OCI-LY1 (cell line): ENCODE results near the gene INAVA.

Experiments used
- H2AFZ ChIP-seq: fragments of 200-600 bp; sonication (generic), shearing (Covaris generic); 2 replicates; pipeline ENCODE4 v1.6.0; 2014; ENCODE audit warnings: antibody characterized with exemption, mild to moderate bottlenecking, low read length
- H3F3A ChIP-seq: fragments of 200-600 bp; sonication (generic), shearing (Covaris generic); 2 replicates; pipeline ENCODE4 v1.6.0; 2014; ENCODE audit warnings: mild to moderate bottlenecking, antibody characterized with exemption, low read length, moderate library complexity; ENCODE audit not compliant: insufficient read depth
- H3K27ac ChIP-seq: fragments of 200-600 bp; sonication (generic); 2 replicates; pipeline ENCODE4 v1.5.1; 2014; ENCODE audit warnings: low read length, mixed run types, mild to moderate bottlenecking, low read depth; ENCODE audit not compliant: poor library complexity, severe bottlenecking
- H3K27me3 ChIP-seq: fragments of 200-600 bp; sonication (generic); 2 replicates; pipeline ENCODE4 v1.6.0; 2014; ENCODE audit warnings: antibody characterized with exemption, mild to moderate bottlenecking, low read length, moderate library complexity; ENCODE audit not compliant: insufficient read depth
- H3K36me3 ChIP-seq: fragments of 200-600 bp; sonication (generic); 2 replicates; pipeline ENCODE4 v1.6.1; 2014; ENCODE audit warnings: mild to moderate bottlenecking, antibody characterized with exemption, low read length, moderate library complexity, mixed read lengths; ENCODE audit not compliant: insufficient read depth
- H3K4me1 ChIP-seq: fragments of 200-600 bp; sonication (generic); 2 replicates; pipeline ENCODE4 v1.5.1; 2014; ENCODE audit warnings: mild to moderate bottlenecking, low read length, moderate library complexity; ENCODE audit not compliant: insufficient read depth, severe bottlenecking
- H3K4me2 ChIP-seq: fragments of 200-600 bp; sonication (generic), shearing (Covaris generic); 2 replicates; pipeline ENCODE4 v1.6.1; 2014; ENCODE audit warnings: low read length
- H3K4me3 ChIP-seq: fragments of 200-600 bp; sonication (generic); 2 replicates; pipeline ENCODE4 v1.5.1; 2014; ENCODE audit warnings: low read length, low read depth, mild to moderate bottlenecking, mixed read lengths; ENCODE audit not compliant: poor library complexity, severe bottlenecking
- H3K79me2 ChIP-seq: fragments of 200-600 bp; shearing (Covaris generic); 2 replicates; pipeline ENCODE4 v1.6.1; 2016; ENCODE audit warnings: mixed run types, low read length, mixed read lengths; ENCODE audit not compliant: insufficient read depth
- H3K9ac ChIP-seq: fragments of 200-600 bp; sonication (generic), shearing (Covaris generic); 2 replicates; pipeline ENCODE4 v1.6.1; 2014; ENCODE audit warnings: mild to moderate bottlenecking, low read length, mixed read lengths
- H3K9me2 ChIP-seq: fragments of 200-600 bp; sonication (generic), shearing (Covaris generic); 2 replicates; pipeline ENCODE4 v1.6.1; 2014; ENCODE audit warnings: low read depth, mild to moderate bottlenecking, low read length, mixed read lengths
- H3K9me3 ChIP-seq: fragments of 200-600 bp; shearing (Covaris generic); 2 replicates; pipeline ENCODE4 v1.6.1; 2014; ENCODE audit warnings: low read length, mixed read lengths
- H4K20me1 ChIP-seq: fragments of 200-600 bp; sonication (generic), shearing (Covaris generic); 2 replicates; pipeline ENCODE4 v1.6.0; 2016; ENCODE audit warnings: mild to moderate bottlenecking, low read length; ENCODE audit not compliant: insufficient read depth
- CTCF ChIP-seq: fragments of 200-600 bp; sonication (generic), shearing (Covaris generic); IDR thresholded peaks from 2 replicates; pipeline ENCODE4 v1.5.1; 2017; ENCODE audit warnings: mild to moderate bottlenecking, antibody characterized with exemption, low read length, moderate library complexity, mixed read lengths
- EZH2 ChIP-seq: fragments of 200-600 bp; sonication (generic), shearing (Covaris generic); IDR thresholded peaks from 2 replicates; pipeline ENCODE4 v1.8.0; 2017; ENCODE audit warnings: borderline replicate concordance, mixed run types, mild to moderate bottlenecking, antibody characterized with exemption, low read length, moderate library complexity, mixed read lengths

The INAVA gene

GRCh38 chr1:200921571-200922110 lies 26.9 kb downstream of the INAVA start:
- Histone ChIP-seq H4K20me1 (no peaks in the 10 kb centered on the region), H3K79me2 (no peaks in the 10 kb centered on the region), H3K9ac (no peak overlapping the region), H3K9me3 (no peaks in the 10 kb centered on the region), H3K4me3 (no peak overlapping the region), H3K36me3 (no peaks in the 10 kb centered on the region), H3F3A (no peaks in the 10 kb centered on the region), H2AFZ (no peak overlapping the region), H3K9me2 (no peaks in the 10 kb centered on the region), H3K27me3 (no peaks in the 10 kb centered on the region), H3K27ac (no peak overlapping the region), H3K4me1 (no peaks in the 10 kb centered on the region), H3K4me2 (no peak overlapping the region)
- TF ChIP-seq CTCF (no peak), EZH2 (no peak)

DNA sequence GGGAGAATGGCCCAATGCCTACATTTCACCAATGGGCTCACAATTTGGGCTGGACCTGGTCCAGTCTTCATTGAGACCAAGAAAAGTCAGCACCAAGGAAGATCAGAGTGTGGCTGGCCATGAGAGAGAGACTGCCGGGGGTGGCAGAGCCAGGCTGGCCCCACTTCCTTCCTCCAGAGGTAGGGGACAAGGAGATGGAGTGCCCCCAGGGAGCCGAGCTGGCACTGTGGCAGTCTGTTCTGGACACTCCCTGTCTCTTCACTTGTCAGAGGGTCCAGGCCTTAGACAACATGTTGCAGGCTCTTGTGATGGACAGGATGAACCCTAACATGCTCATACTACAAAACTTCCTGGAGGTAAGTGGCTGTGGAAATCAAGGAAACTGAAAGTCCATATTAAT lies 27.7 kb downstream of the INAVA start:
- no peaks in the 10 kb centered on the region for H3K9me3 ChIP-seq
- no peak overlapping the region for H3K9ac ChIP-seq
- no peaks in the 10 kb centered on the region for H3K27me3 ChIP-seq
- no peaks in the 10 kb centered on the region for H4K20me1 ChIP-seq
- no peak overlapping the region for H3K4me2 ChIP-seq
- no peak overlapping the region for H3K4me3 ChIP-seq
- no peak overlapping the region for H3K27ac ChIP-seq
- no peaks in the 10 kb centered on the region for H3F3A ChIP-seq
- TF ChIP-seq CTCF (no peak), EZH2 (no peak)
- no peak overlapping the region for H2AFZ ChIP-seq
- no peaks in the 10 kb centered on the region for H3K9me2 ChIP-seq
- no peaks in the 10 kb centered on the region for H3K4me1 ChIP-seq
- no peaks in the 10 kb centered on the region for H3K79me2 ChIP-seq
- no peaks in the 10 kb centered on the region for H3K36me3 ChIP-seq

- H3K9me3 ChIP-seq: no peaks in the 10 kb centered on the region
- H3F3A ChIP-seq: no peaks in the 10 kb centered on the region
- H3K4me1 ChIP-seq: no peaks in the 10 kb centered on the region
- no peak overlapping the region for H2AFZ ChIP-seq
- H4K20me1 ChIP-seq: no peaks in the 10 kb centered on the region
- no peak overlapping the region for H3K27ac ChIP-seq
- H3K79me2 ChIP-seq: no peaks in the 10 kb centered on the region
- H3K27me3 ChIP-seq: no peaks in the 10 kb centered on the region
- no peak for TF ChIP-seq CTCF
- no peak for TF ChIP-seq EZH2
- H3K9me2 ChIP-seq: no peaks in the 10 kb centered on the region
- no peak overlapping the region for H3K9ac ChIP-seq
- H3K4me2 ChIP-seq: no peak overlapping the region
- H3K4me3 ChIP-seq: no peak overlapping the region
- H3K36me3 ChIP-seq: no peaks in the 10 kb centered on the region
Measured at GRCh38 chr1:200923601-200924000, 28.9 kb downstream of the INAVA start.
